WTC11 (cell line): ENCODE results near the gene FHIT. TPM values are rescaled to one million over a fixed set of nuclear protein-coding genes. Genes with fewer than 3 reads are reported as not detected.

Source experiments
- ATAC-seq: fragments of 200-7000 bp; cut with Tn5 transposase; 2 replicates; pipeline ENCODE4 v1.10.0; 2021; ENCODE audit warnings: mild to moderate bottlenecking, moderate library complexity
- CTCF ChIA-PET: fragments of 300-600 bp; sonication (Branson Sonifier 250); formaldehyde crosslinking; loops from one replicate; lab custom pipeline; 2021; ENCODE audit warnings: antibody characterized with exemption; lab: Charles Lee
- POLR2A ChIA-PET: fragments of 350-600 bp; sonication (Branson Sonifier 250); formaldehyde crosslinking; loops from one replicate; lab custom pipeline; 2021; ENCODE audit warnings: antibody characterized with exemption; lab: Charles Lee
- DNase-seq: peaks from one replicate; pipeline ENCODE4 v3.0.0; 2021; ENCODE audit warnings: low spot score
- H3K27ac Mint-ChIP-seq: 2 replicates; pipeline ENCODE4 v1.8.0; 2021; ENCODE audit warnings: mixed read lengths
- H3K27me3 Mint-ChIP-seq: 2 replicates; pipeline ENCODE4 v1.8.0; 2021; ENCODE audit warnings: low read depth, mild to moderate bottlenecking, moderate library complexity, mixed read lengths
- H3K36me3 Mint-ChIP-seq: 2 replicates; pipeline ENCODE4 v1.8.0; 2021; ENCODE audit warnings: mixed read lengths
- H3K4me1 Mint-ChIP-seq: 2 replicates; pipeline ENCODE4 v1.8.0; 2022; ENCODE audit warnings: mixed read lengths
- H3K4me3 Mint-ChIP-seq: 2 replicates; pipeline ENCODE4 v1.8.0; 2021; ENCODE audit warnings: mild to moderate bottlenecking, moderate library complexity, mixed read lengths
- H3K9me3 Mint-ChIP-seq: 2 replicates; pipeline ENCODE4 v1.8.0; 2021; ENCODE audit warnings: mixed read lengths
- CREB1 ChIP-seq: sonication (generic); formaldehyde crosslinking; IDR thresholded peaks from 2 replicates; pipeline ENCODE4 v1.8.0; 2023; ENCODE audit warnings: mild to moderate bottlenecking, missing genetic modification reagents
- ETV6 ChIP-seq: sonication (generic); formaldehyde crosslinking; IDR thresholded peaks from 2 replicates; pipeline ENCODE4 v1.8.1; 2022; ENCODE audit warnings: mild to moderate bottlenecking, missing genetic modification reagents
- FOXP4 ChIP-seq: sonication (generic); formaldehyde crosslinking; IDR thresholded peaks from 2 replicates; pipeline ENCODE4 v1.8.0; 2022; ENCODE audit warnings: mild to moderate bottlenecking, missing genetic modification reagents
- MXD4 ChIP-seq: fragments of 250-450 bp; sonication (Bioruptor Pico); IDR thresholded peaks from 2 replicates; pipeline ENCODE4 v1.8.0; 2021; ENCODE audit warnings: mild to moderate bottlenecking, moderate library complexity, borderline replicate concordance
- OVOL2 ChIP-seq: fragments of 250-450 bp; sonication (Bioruptor Pico); IDR thresholded peaks from 2 replicates; pipeline ENCODE4 v1.9.0; 2021; ENCODE audit warnings: mild to moderate bottlenecking, borderline replicate concordance
- SMAD4 ChIP-seq: sonication (generic); formaldehyde crosslinking; IDR thresholded peaks from 2 replicates; pipeline ENCODE4 v1.8.0; 2022; ENCODE audit warnings: mild to moderate bottlenecking, missing genetic modification reagents
- SP1 ChIP-seq: sonication (generic); formaldehyde crosslinking; conservative IDR thresholded peaks from 2 replicates; pipeline ENCODE4 v1.8.1; 2022; ENCODE audit warnings: missing genetic modification reagents
- TCF7 ChIP-seq: sonication (generic); formaldehyde crosslinking; IDR thresholded peaks from 2 replicates; pipeline ENCODE4 v1.8.0; 2022; ENCODE audit warnings: mild to moderate bottlenecking, low read depth, missing genetic modification reagents, moderate library complexity
- TEAD1 ChIP-seq: sonication (generic); formaldehyde crosslinking; IDR thresholded peaks from 2 replicates; pipeline ENCODE4 v1.8.0; 2022; ENCODE audit warnings: mild to moderate bottlenecking, missing genetic modification reagents
- ZNF138 ChIP-seq: sonication (generic); formaldehyde crosslinking; conservative IDR thresholded peaks from 2 replicates; pipeline ENCODE4 v1.8.1; 2022; ENCODE audit warnings: mild to moderate bottlenecking, moderate library complexity, missing genetic modification reagents
- ZNF263 ChIP-seq: sonication (generic); formaldehyde crosslinking; IDR thresholded peaks from 2 replicates; pipeline ENCODE4 v1.8.1; 2022; ENCODE audit warnings: low read depth, mild to moderate bottlenecking, moderate library complexity, missing genetic modification reagents
- total RNA-seq: library from RNA; stranded (reverse); gene quantifications from 3 replicates; pipeline ENCODE4 v1.2.3, GENCODE V29; 2021
- TF ChIP-seq, protein P1 (sequence below): sonication (generic); formaldehyde crosslinking; IDR thresholded peaks from 2 replicates; pipeline ENCODE4 v1.8.1; 2023; ENCODE audit warnings: mild to moderate bottlenecking, missing genetic modification reagents, moderate library complexity
- TF ChIP-seq, protein P2 (sequence below): sonication (generic); formaldehyde crosslinking; IDR thresholded peaks from 2 replicates; pipeline ENCODE4 v1.8.1; 2022; ENCODE audit warnings: mild to moderate bottlenecking, moderate library complexity, missing genetic modification reagents
- TF ChIP-seq, protein P3 (sequence below): sonication (generic); formaldehyde crosslinking; IDR thresholded peaks from 2 replicates; pipeline ENCODE4 v1.8.1; 2022; ENCODE audit warnings: low read depth, missing genetic modification reagents, borderline replicate concordance
- TF ChIP-seq, protein P4 (sequence below): fragments of 250-450 bp; sonication (Bioruptor Pico); IDR thresholded peaks from 2 replicates; pipeline ENCODE4 v1.8.0; 2021; ENCODE audit warnings: mild to moderate bottlenecking
- TF ChIP-seq, protein P5 (sequence below): sonication (generic); formaldehyde crosslinking; IDR thresholded peaks from 2 replicates; pipeline ENCODE4 v1.8.1; 2022; ENCODE audit warnings: mild to moderate bottlenecking, missing genetic modification reagents, moderate library complexity, borderline replicate concordance
- TF ChIP-seq, protein P6 (sequence below): fragments of 250-450 bp; sonication (Bioruptor Pico); IDR thresholded peaks from 2 replicates; pipeline ENCODE4 v1.9.0; 2021; ENCODE audit warnings: mild to moderate bottlenecking
- TF ChIP-seq, protein P7 (sequence below): fragments of 250-450 bp; sonication (Bioruptor Pico); IDR thresholded peaks from 2 replicates; pipeline ENCODE4 v2.1.2; 2022; ENCODE audit warnings: mild to moderate bottlenecking, moderate library complexity

Gene FHIT
- total RNA-seq, 1 experiment from 2014 or later: 2.6 TPM

DNA sequence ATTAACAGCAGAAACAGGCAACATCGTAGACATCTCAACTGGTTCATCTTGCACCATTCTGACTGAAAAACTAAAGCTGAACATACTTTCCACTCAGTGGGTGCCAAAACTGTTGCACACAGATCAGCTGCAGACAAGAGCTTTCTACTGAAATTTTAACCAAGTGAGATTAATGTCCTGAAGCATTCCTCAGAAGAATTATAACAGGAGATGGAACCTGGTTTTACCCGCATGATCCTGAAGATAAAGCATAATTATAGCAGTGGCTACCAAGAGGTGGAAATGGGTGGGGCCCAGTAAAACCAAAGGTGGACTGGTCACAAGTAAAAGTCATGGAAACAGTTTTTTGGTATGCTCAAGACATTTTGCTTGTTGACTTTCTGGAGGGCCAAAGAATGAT is 858.8 kb downstream of the FHIT start (continued):
- no peak for TF ChIP-seq ZNF263 (CRISPR knock-in tag)
- TF ChIP-seq, protein P1, sequence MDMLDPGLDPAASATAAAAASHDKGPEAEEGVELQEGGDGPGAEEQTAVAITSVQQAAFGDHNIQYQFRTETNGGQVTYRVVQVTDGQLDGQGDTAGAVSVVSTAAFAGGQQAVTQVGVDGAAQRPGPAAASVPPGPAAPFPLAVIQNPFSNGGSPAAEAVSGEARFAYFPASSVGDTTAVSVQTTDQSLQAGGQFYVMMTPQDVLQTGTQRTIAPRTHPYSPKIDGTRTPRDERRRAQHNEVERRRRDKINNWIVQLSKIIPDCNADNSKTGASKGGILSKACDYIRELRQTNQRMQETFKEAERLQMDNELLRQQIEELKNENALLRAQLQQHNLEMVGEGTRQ (CRISPR knock-in tag): no peak
- TF ChIP-seq SMAD4 (CRISPR knock-in tag): no peak
- TF ChIP-seq, protein P2, sequence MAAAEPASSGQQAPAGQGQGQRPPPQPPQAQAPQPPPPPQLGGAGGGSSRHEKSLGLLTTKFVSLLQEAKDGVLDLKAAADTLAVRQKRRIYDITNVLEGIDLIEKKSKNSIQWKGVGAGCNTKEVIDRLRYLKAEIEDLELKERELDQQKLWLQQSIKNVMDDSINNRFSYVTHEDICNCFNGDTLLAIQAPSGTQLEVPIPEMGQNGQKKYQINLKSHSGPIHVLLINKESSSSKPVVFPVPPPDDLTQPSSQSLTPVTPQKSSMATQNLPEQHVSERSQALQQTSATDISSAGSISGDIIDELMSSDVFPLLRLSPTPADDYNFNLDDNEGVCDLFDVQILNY (CRISPR knock-in tag): no peak
- TF ChIP-seq, protein P3, sequence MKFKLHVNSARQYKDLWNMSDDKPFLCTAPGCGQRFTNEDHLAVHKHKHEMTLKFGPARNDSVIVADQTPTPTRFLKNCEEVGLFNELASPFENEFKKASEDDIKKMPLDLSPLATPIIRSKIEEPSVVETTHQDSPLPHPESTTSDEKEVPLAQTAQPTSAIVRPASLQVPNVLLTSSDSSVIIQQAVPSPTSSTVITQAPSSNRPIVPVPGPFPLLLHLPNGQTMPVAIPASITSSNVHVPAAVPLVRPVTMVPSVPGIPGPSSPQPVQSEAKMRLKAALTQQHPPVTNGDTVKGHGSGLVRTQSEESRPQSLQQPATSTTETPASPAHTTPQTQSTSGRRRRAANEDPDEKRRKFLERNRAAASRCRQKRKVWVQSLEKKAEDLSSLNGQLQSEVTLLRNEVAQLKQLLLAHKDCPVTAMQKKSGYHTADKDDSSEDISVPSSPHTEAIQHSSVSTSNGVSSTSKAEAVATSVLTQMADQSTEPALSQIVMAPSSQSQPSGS (CRISPR knock-in tag): no peak
- TF ChIP-seq TEAD1 (CRISPR knock-in tag): no peak
- TF ChIP-seq SP1 (CRISPR knock-in tag): no peak

- Mint-ChIP-seq H3K36me3 (no peaks in the 10 kb centered on the region), H3K4me1 (0 out of 2 replicates have a peak, but pooled peaks cover 3% of the 10 kb centered on the region), H3K4me3 (no peak overlapping the region), H3K27ac (no peak overlapping the region), H3K27me3 (no peaks in the 10 kb centered on the region), H3K9me3 (no peaks in the 10 kb centered on the region)
- DNase-seq (no peak), ATAC-seq (no peak)
- POLR2A ChIA-PET: no interaction called here
- CTCF ChIA-PET: no interaction called here
- TF ChIP-seq, protein P4, sequence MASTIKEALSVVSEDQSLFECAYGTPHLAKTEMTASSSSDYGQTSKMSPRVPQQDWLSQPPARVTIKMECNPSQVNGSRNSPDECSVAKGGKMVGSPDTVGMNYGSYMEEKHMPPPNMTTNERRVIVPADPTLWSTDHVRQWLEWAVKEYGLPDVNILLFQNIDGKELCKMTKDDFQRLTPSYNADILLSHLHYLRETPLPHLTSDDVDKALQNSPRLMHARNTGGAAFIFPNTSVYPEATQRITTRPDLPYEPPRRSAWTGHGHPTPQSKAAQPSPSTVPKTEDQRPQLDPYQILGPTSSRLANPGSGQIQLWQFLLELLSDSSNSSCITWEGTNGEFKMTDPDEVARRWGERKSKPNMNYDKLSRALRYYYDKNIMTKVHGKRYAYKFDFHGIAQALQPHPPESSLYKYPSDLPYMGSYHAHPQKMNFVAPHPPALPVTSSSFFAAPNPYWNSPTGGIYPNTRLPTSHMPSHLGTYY: no peak
- TF ChIP-seq ETV6 (CRISPR knock-in tag) (no peak), OVOL2 (no peak), MXD4 (CRISPR knock-in tag) (no peak), CREB1 (CRISPR knock-in tag) (no peak), FOXP4 (CRISPR knock-in tag) (no peak), ZNF138 (CRISPR knock-in tag) (no peak), TCF7 (CRISPR knock-in tag) (no peak)
- TF ChIP-seq, protein P5, sequence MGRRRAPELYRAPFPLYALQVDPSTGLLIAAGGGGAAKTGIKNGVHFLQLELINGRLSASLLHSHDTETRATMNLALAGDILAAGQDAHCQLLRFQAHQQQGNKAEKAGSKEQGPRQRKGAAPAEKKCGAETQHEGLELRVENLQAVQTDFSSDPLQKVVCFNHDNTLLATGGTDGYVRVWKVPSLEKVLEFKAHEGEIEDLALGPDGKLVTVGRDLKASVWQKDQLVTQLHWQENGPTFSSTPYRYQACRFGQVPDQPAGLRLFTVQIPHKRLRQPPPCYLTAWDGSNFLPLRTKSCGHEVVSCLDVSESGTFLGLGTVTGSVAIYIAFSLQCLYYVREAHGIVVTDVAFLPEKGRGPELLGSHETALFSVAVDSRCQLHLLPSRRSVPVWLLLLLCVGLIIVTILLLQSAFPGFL (CRISPR knock-in tag): no peak
- TF ChIP-seq, protein P6, sequence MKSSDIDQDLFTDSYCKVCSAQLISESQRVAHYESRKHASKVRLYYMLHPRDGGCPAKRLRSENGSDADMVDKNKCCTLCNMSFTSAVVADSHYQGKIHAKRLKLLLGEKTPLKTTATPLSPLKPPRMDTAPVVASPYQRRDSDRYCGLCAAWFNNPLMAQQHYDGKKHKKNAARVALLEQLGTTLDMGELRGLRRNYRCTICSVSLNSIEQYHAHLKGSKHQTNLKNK (CRISPR knock-in tag): no peak
- TF ChIP-seq, protein P7, sequence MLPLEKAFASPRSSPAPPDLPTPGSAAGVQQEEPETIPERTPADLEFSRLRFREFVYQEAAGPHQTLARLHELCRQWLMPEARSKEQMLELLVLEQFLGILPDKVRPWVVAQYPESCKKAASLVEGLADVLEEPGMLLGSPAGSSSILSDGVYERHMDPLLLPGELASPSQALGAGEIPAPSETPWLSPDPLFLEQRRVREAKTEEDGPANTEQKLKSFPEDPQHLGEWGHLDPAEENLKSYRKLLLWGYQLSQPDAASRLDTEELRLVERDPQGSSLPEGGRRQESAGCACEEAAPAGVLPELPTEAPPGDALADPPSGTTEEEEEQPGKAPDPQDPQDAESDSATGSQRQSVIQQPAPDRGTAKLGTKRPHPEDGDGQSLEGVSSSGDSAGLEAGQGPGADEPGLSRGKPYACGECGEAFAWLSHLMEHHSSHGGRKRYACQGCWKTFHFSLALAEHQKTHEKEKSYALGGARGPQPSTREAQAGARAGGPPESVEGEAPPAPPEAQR (CRISPR knock-in tag): no peak
Observed at GRCh38 chr3:60391292-60391691, 860.0 kb downstream of the FHIT start.
